ENCODE measurements around the gene DLST. TPM values are rescaled to one million over a fixed set of nuclear protein-coding genes. Genes with fewer than 3 reads are reported as not detected.

DLST gene
- polyA plus RNA-seq, 2 of the 4 experiments (the other 2 are of a cell fraction) = 102 to 129 TPM

- no peak for FAIRE-seq
- CTCF ChIA-PET = interaction anchor here (0.7 to 15.6 kb wide), 4 partner anchors 9 to 190 kb away, joined by 3 to 173 read pairs (median 20); no protein-coding TSS in a partner anchor
Measured at GRCh38 chr14:74898694-74899093, 17.0 kb downstream of the DLST start.

GRCh38 chr14:74902941-74903705, 21.4 kb downstream of the DLST start:
- Histone ChIP-seq H3K4me1 (no peaks in the 10 kb centered on the region; the same call in 2 of the 3 replicates), H3K9me3 (no peaks in the 10 kb centered on the region), H3K4me3 (no peak overlapping the region), H3K27ac (no peak overlapping the region), H3K4me2 (no peak overlapping the region)
- TF ChIP-seq NPAS2 (CRISPR knock-in tag; IDR thresholded peaks at IDR 0.05; ENCODE audit: borderline replicate concordance) (no peak), PBX3 (IDR thresholded peaks at IDR 0.05) (no peak), FOSB (CRISPR knock-in tag; IDR thresholded peaks at IDR 0.05) (no peak), KDM1A (IDR thresholded peaks at IDR 0.05; ENCODE audit: low read depth) (no peak), RFX5 (IDR thresholded peaks at IDR 0.05) (no peak), NR3C1 (IDR thresholded peaks at IDR 0.05) (no peak), MYC (IDR thresholded peaks at IDR 0.05; ENCODE audit: borderline replicate concordance, low read length) (no peak), CBX8 (IDR thresholded peaks at IDR 0.05) (no peak), TFCP2L1 (CRISPR knock-in tag; IDR thresholded peaks at IDR 0.05) (no peak), FOSL2 (IDR thresholded peaks at IDR 0.05) (no peak), FOSL2 (CRISPR knock-in tag; IDR thresholded peaks at IDR 0.05) (no peak), E2F6 (IDR thresholded peaks at IDR 0.05; ENCODE audit: borderline replicate concordance, low read depth) (no peak), RAD21 (conservative IDR thresholded peaks at IDR 0.05 in 1 of 2, IDR thresholded peaks at IDR 0.05 in 1 of 2) (no peak), CHD4 (IDR thresholded peaks at IDR 0.05; ENCODE audit: borderline replicate concordance) (no peak), POLR2AphosphoS2 (conservative IDR thresholded peaks at IDR 0.05; ENCODE audit: low read length) (no peak), POLR2A (IDR thresholded peaks at IDR 0.05; ENCODE audit: low read length) (no peak), RNF2 (IDR thresholded peaks at IDR 0.05; ENCODE audit: borderline replicate concordance, low read depth) (no peak)
- 75% methylated on average over 10 of the region's 10 CpGs for WGBS (ENCODE audit: missing lambda C conversion rate)
- no peak for ATAC-seq
- CTCF ChIA-PET = interaction anchor here (0.6 to 15.6 kb wide), 3 partner anchors 4 to 459 kb away, joined by 3 to 173 read pairs (median 173); no protein-coding TSS in a partner anchor
- no peak for FAIRE-seq
- no peak for DNase-seq (ENCODE audit: low read depth in 1 of 2, low spot score in 1 of 2)
- POLR2A ChIA-PET = no interaction called here

More at GRCh38 chr14:74898694-74899093, 17.0 kb downstream of the DLST start:
- TF ChIP-seq HMGXB4 (CRISPR knock-in tag; IDR thresholded peaks at IDR 0.05; ENCODE audit: borderline replicate concordance) (no peak), EHF (CRISPR knock-in tag; IDR thresholded peaks at IDR 0.05) (no peak), RAD21 (conservative IDR thresholded peaks at IDR 0.05 in 1 of 2, IDR thresholded peaks at IDR 0.05 in 1 of 2) (no peak), PBX3 (IDR thresholded peaks at IDR 0.05) (no peak), ZNF302 (CRISPR knock-in tag; IDR thresholded peaks at IDR 0.05) (no peak), NR3C1 (IDR thresholded peaks at IDR 0.05) (no peak), RNF2 (IDR thresholded peaks at IDR 0.05; ENCODE audit: borderline replicate concordance, low read depth) (no peak), ZSCAN20 (CRISPR knock-in tag; IDR thresholded peaks at IDR 0.05) (no peak), NFE2L2 (conservative IDR thresholded peaks at IDR 0.05; ENCODE audit: low read length) (no peak), POLR2A (IDR thresholded peaks at IDR 0.05; ENCODE audit: low read length) (no peak), EHMT2 (IDR thresholded peaks at IDR 0.05; ENCODE audit: low read depth) (no peak), KDM5A (IDR thresholded peaks at IDR 0.05) (no peak), EP300 (IDR thresholded peaks at IDR 0.05) (no peak), HES2 (IDR thresholded peaks at IDR 0.05) (no peak)
- no peak overlapping the region for H3K4me3 ChIP-seq
- WGBS (ENCODE audit: missing lambda C conversion rate) = 88% methylated on average over 5 of the region's 5 CpGs
- DNase-seq (ENCODE audit: low read depth in 1 of 2, low spot score in 1 of 2) (no peak), ATAC-seq (no peak)
- H3K4me1 ChIP-seq = no peaks in the 10 kb centered on the region
- POLR2A ChIA-PET = interaction anchor here (1.1 kb wide), 1 partner anchor 105 kb away, joined by 3 read pairs; the partner anchor contains the start of gene EIF2B2
- H3K9me3 ChIP-seq = no peaks in the 10 kb centered on the region
- no peak overlapping the region for H3K4me2 ChIP-seq
- H3K27ac ChIP-seq = no peak overlapping the region
